ENCODE measurements around the gene TRERF1.

The TRERF1 gene

GRCh38 chr6:42419490-42420280 is 32.0 kb downstream of the TRERF1 start:
- DNase-seq: no peak

GRCh38 chr6:42418724-42419123 is 33.0 kb downstream of the TRERF1 start:
- DNase-seq: no peak

GRCh38 chr6:42417641-42418112 is 34.0 kb downstream of the TRERF1 start:
- peak; percentile 39 to 43 for DNase-seq

GRCh38 chr6:42411406-42411805 is 40.3 kb downstream of the TRERF1 start:
- DNase-seq: no peak

GRCh38 chr6:42410861-42411260 is 40.9 kb downstream of the TRERF1 start:
- no peak for DNase-seq

- DNase-seq: no peak
These were observed 42.1 kb downstream of the TRERF1 start for GRCh38 chr6:42409581-42409980.

GRCh38 chr6:42407379-42407778 is 44.3 kb downstream of the TRERF1 start:
- DNase-seq: no peak

GRCh38 chr6:42406306-42407280 is 45.1 kb downstream of the TRERF1 start:
- DNase-seq: no peak

GRCh38 chr6:42405021-42405420 is 46.7 kb downstream of the TRERF1 start:
- no peak for DNase-seq

- DNase-seq: peak; percentile 29 to 48
These were observed 47.2 kb downstream of the TRERF1 start for GRCh38 chr6:42404484-42404883.

GRCh38 chr6:42403831-42404230 is 47.9 kb downstream of the TRERF1 start:
- DNase-seq: no peak

- DNase-seq: no peak
These were observed 48.3 kb downstream of the TRERF1 start for GRCh38 chr6:42403421-42403820.

GRCh38 chr6:42402184-42402583 is 49.5 kb downstream of the TRERF1 start:
- DNase-seq: peak; percentile 51 to 67

- no peak for DNase-seq
These were observed 50.1 kb downstream of the TRERF1 start for GRCh38 chr6:42401613-42401951.

GRCh38 chr6:42400886-42401612 is 50.7 kb downstream of the TRERF1 start:
- no peak for DNase-seq

- no peak for DNase-seq
These were observed 51.5 kb downstream of the TRERF1 start for GRCh38 chr6:42400061-42400760.

GRCh38 chr6:42396720-42397119 is 55.0 kb downstream of the TRERF1 start:
- DNase-seq: no peak

- no peak for DNase-seq
These were observed 56.7 kb downstream of the TRERF1 start for GRCh38 chr6:42394881-42395620.

GRCh38 chr6:42394151-42394550 is 57.6 kb downstream of the TRERF1 start:
- no peak for DNase-seq

GRCh38 chr6:42393339-42393738 is 58.4 kb downstream of the TRERF1 start:
- DNase-seq: no peak

- DNase-seq: no peak
These were observed 58.9 kb downstream of the TRERF1 start for GRCh38 chr6:42392833-42393232.

GRCh38 chr6:42391441-42391840 is 60.3 kb downstream of the TRERF1 start:
- DNase-seq: no peak
